Fibroblast of villous mesenchyme (primary cell): ENCODE data around the gene EVL. TPM values are rescaled to one million over a fixed set of nuclear protein-coding genes. Genes with fewer than 3 reads are reported as not detected.

Experiments
- DNase-seq: peaks from one replicate; pipeline ENCODE4 v3.0.0-alpha.2; 2010; ENCODE audit warnings: low read depth
- H3K4me3 ChIP-seq: 2 replicates; pipeline ENCODE4 v1.5.1; 2011; ENCODE audit warnings: low read depth, mild to moderate bottlenecking, low read length
- CTCF ChIP-seq: IDR thresholded peaks from 2 replicates; pipeline ENCODE4 v1.5.1; 2012; ENCODE audit warnings: low read depth, mild to moderate bottlenecking, low read length; ENCODE audit not compliant: insufficient read depth
- total RNA-seq: library from RNA; depleted of rRNA; stranded (reverse); fragments of >200 nt; gene quantifications from 2 replicates; pipeline ENCODE4 v1.2.3, GENCODE V29; 2012

Gene EVL
- total RNA-seq, 1 donor = 5.2 TPM

GRCh38 chr14:100149851-100150611 lies 84.8 kb downstream of the EVL start:
- DNase-seq = no peak
- H3K4me3 ChIP-seq = no peak overlapping the region
- no peak for TF ChIP-seq CTCF

- TF ChIP-seq CTCF = no peak
- DNase-seq = no peak
- no peak overlapping the region for H3K4me3 ChIP-seq
Observed at GRCh38 chr14:100150932-100151587, 85.8 kb downstream of the EVL start.

DNA sequence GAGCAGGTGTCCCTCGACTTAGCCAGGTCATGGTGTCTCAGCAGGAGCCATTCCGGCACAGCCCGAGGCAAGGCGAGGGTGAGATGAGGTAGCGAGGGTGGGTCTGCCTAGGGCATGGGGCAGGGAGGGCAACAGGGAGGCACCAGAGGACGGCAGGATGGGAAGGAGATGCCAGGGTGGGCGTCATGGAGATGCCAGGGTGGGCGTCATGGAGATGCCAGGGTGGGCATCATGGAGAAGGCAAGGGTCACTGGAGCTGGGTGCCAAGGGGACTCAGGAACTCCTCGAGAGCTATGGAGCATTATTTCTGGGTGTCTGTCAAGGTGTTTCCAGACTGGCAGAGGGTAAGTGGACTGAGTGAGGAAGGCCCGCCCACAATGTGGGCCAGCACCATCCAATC lies 86.9 kb downstream of the EVL start:
- TF ChIP-seq CTCF = no peak

GRCh38 chr14:100153560-100153959 lies 88.3 kb downstream of the EVL start:
- no peak for DNase-seq
- no peak overlapping the region for H3K4me3 ChIP-seq
- no peak for TF ChIP-seq CTCF

More for the DNA sequence above, 86.9 kb downstream of the EVL start:
- H3K4me3 ChIP-seq = no peak overlapping the region
- no peak for DNase-seq

GRCh38 chr14:100155049-100155621 lies 89.9 kb downstream of the EVL start:
- no peak overlapping the region for H3K4me3 ChIP-seq
- TF ChIP-seq CTCF = peak; percentile 47
- DNase-seq = peak; percentile 6

DNA sequence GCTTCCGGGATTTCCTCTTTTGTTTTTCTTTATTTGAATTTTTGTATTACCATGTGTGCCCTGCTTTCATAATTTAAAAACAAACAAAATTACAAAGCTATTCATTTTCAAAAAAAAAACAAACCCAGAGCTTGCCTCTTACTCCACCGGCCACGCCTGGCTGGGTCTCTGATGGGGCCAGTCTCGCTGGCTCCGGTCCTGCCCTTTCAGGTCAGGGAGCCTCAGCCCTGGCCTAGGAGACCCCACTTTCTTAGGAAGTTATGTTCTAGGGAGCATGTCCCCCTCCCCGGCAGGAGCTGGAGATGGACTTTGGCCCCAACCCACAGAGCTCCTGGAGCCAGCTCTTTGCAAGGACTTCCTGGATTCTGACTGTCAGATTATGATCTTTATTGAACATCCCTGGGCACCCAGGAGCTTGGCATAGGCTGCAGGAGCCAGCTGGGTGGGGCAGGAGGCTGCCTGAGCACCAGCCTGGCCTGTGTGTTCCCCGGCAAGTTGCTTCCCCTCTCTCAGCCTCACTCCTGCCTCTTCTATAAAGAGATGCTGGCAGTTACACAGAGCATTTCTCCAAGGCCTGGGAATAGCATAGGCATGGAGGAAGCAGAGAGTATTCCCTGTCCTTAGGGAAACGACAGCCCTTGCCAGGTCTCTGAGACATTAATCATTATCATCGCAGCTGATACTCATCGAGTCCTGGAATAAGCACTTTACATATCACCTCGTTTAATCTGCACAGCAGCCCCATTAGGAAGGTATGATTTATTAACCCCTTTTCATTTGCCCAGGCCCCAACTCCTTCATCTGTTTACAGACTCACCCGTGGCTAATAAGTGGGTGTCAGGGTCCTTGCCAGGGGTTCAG lies 90.8 kb downstream of the EVL start:
- H3K4me3 ChIP-seq = no peak overlapping the region
- no peak for DNase-seq
- TF ChIP-seq CTCF = no peak
